ENCODE results near the gene NKX2-4.
"Not testable (repeated sequence)": the region's sequence is repeated elsewhere in the genome, so short reads cannot be mapped to it uniquely, and the experiment has no call there.

The NKX2-4 gene

DNA sequence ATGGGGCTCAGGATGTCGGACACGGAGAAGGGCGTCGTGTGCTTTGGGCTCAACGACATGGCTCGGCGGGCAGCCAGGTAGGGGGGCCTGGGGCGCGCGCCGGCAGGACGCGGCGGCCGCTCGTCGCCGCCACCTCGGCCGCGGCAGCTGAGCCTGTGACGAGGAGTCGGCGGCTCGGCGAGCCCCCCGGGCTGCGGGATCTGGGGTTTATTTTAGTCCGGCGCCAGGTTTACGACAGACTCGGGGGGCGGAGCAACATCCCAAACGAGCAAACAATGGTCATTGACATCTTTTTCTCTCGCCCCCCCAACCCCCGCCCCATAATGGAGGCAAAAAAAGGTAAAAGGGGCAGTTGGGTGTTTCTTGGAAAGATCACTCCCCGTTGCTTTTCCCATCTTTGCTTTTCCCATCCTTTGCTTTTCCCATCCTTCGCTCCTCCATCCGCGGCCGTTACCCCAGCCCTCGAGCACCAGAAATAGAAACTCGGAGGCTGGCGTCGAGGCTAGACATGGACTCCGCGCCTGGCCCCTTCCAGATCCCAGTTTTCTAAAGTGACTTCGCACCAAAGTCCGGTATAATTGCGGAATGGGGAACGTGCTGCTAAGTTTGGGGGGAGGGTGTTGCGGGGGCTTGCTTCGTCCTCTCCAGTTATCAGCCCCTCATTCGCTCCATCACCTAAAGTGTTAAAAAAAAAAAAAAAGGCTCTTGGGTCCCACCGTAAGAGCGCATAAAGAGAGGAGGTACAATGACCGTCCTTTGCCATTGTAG lies at the start of gene NKX2-4:
Gene NKX2-4, minus strand, starts transcription at position 186 of the 768 bp plus-strand sequence. Its CDS starts 127 bp downstream, at position 59.
- FAIRE-seq = no peak

DNA sequence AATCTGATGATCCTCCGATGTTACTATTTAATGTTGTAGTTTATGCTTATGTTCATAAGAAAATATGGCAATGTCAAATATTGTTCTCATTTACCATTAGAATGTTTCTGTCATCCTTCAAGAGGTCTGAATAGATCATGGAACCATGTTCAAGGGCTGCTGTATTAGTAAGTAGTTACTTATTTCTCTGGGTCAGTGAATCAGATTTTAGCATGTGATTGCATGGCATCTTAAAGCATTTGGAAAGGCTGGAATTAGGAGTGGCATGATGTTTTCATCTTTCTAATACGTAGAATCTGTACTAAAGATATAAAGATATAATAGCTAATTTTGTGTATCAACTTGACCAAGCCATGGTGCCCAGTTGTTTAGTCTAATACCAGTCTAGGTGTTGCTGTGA lies 40.5 kb upstream of the NKX2-4 start:
- no peak for FAIRE-seq

DNA sequence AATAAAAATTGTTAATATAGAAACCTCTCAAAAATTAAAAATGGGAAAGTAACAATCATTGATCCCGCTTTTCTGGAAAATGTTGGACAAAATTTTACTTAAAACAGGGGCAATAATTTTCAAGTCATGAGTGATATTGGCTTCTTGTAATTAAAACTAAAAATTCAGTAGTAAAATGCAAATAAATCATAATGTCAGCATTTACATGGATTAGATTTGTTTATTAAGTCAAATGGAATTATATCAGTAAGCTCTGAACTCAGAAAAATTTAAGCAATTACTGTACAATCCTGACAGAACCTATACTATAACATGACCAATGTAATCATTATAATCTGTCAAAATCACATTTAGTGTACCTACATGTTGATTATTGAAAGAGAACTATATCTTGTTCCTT lies 39.9 kb upstream of the NKX2-4 start:
- FAIRE-seq = no peak

DNA sequence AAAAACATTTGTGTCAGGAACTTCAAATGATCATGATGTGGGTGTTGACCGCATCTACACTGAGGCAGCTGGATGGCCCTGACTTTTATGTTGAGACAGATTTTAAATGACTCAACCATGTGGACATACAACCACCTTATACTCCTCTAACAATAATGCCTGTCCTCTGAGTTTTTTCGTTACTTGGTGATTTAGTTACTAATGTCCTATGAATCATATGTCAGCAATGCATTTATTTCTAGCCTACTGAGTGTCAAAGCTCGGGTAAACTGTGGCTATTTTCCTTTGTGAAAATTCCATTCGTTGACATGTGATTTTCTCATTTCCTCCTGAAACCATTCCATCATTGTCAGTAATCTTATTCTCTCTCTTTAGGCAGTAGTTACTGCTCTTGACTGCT lies 38.9 kb upstream of the NKX2-4 start:
- no peak for FAIRE-seq

DNA sequence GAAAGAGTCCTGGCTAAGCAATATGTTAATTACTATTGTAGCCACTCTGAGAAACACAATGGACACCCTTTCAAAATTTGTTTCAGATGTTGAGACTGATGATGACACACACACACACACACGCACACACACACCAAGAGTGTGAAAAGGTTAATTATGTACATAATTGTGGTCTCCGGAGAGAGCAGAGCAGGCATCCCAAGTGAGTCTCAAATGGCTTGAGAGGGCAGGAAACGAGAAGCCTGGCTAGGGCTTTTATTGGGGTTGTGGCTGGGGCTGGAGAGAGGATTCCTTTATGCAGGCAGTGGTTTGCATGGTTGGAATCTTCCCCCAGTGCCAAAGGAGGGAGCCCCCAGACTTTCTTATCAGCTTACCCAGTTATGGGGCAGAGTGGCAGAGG lies 38.2 kb upstream of the NKX2-4 start:
- no peak for FAIRE-seq

DNA sequence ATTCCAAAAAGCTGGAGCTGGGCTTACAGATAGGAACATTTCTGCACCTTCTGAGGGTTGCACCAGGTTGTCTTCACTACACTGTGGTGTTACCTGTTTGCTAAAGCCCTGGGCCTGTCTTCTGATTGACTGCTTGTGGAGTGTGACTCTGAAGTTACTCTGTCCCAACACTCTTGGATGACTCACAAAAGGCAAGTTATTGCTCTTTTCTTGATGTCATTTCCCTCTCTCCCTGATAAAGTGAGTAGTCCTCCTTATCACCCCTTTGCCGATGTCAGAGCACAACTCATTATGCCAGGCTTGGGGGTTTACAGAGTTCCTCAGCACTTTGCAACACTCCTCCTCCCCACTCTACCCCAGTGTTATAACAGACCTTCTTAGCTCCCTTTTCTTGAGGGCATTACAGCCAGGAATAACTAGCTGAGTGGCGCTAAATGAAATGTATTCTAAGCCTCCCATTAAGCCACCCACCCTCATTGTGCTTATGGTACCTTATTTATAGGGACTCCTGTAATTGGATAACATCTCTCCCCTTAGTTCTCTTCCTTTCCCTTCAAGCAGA lies 36.1 kb upstream of the NKX2-4 start:
- no peak for FAIRE-seq

DNA sequence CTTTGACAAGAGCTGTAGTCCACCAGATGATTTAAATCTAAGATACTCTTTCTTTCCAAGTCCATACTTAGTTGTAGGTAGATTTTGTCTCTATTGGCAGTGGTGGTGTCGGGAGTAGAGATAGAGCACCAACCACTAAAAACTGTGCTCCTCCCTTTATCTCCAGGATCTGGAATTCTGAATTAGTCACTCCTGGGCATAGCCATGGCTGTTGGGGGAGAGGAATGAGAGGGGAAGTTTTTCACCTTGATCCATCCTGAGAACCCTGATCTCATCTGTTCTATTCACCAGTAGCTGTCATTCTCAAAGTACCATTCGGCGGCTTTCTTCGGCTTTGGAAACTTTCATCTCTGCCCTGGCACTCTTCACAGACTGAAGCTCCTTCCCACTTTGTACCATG lies 35.6 kb upstream of the NKX2-4 start:
- no peak for FAIRE-seq

DNA sequence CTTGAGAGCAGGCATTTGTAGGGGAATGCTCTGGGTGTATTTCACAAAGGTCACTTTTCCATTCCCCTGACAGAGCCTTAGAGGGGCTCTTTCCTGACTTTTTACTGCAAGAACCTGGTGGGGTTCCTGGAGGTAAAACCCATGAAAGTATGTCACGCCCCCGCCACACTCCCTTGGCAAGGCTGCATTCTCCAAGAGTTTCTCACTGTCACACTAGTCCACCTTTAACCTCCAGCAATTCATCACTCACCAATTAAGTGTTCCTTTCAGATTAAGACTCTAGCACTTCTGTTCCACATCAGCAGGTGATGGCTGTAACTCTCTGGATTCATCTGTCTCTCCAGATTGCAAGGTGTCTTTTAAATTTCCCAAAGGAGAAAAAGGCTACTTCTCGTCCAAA lies 32.7 kb upstream of the NKX2-4 start:
- FAIRE-seq = no peak

DNA sequence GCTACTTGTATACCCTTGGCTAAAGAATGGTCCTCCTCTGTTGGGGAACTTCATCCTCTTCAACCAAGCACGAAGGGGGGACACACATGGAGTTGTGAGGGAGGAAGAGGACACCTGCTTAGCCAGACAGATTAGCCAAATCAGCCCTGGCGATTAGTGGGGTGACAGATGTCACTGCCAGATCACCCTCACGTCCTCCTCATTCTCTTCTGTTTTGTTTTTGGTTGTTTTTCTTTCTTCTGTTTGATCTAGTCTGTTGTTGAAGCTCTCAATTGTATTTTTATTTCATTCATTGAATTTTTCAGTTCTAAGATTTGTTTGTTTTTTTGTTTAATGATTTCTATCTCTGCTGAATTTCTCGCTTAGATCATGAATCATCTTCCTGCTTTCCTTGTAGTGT lies 27.5 kb upstream of the NKX2-4 start:
- no peak for FAIRE-seq

DNA sequence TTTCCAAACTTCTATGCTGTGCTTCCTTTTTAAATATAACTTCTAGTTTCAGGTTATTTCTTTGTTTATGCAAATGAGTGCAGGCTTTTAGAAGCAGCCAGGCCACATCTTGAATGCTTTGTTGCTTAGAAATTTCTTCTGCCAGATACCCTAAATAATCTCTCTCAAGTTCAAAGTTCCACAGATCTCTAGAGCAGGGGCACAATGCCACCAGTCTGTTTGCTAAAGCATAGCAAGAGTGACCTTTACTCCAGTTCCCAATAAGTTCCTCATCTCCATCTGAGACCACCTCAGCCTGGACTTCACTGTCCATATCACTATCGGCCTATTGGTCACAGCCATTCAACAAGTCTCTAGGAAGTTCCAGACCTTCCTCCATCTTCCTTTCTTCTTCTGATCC lies 26.4 kb upstream of the NKX2-4 start:
- FAIRE-seq = not testable (repeated sequence)

DNA sequence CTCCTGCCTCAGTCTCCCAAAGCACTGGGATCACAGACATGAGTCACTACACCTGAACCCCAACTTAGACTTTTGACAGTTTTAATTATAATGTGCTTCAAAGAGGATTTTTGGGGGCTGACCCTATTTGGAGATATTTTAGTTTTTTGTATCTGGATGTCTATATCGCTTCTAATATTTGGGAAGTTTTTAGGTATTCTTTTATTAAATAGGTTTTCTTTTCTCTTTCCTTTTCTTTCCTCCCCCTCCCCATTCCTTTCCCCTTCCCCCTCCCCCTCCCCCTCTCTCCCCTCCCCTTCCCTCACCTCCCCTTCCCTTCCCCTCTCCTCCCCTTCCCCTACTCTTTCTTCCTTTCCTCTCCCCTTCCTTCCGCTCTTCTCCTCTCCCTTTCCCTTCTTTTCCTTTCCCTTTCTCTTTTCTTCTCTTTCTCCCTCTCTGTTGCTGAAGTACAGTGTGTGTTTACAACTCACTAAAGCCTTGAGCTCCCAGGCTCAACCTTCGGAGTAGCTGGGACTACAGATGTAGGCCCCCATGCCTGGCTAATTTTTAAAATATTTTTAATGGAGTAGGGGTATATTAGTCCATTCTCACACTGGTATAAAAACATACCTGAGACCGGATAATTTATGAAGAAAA lies 24.4 kb upstream of the NKX2-4 start:
- no peak for FAIRE-seq

DNA sequence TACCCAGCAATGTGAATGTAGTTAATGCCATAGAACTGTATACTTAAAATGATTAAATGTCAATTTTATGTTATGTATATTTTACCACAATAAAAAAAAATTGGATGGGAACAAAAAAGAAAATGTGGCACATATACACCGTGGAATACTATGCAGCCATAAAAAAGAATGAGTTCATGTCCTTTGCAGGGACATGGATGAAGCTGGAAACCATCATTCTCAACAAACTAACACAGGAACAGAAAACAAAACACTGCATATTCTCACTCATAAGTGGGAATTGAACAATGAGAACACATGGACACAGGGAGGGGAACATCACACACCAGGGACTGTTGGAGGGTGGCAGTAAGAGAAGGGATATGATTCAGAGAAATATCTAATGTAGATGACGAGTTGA lies 21.8 kb upstream of the NKX2-4 start:
- not testable (repeated sequence) for FAIRE-seq

DNA sequence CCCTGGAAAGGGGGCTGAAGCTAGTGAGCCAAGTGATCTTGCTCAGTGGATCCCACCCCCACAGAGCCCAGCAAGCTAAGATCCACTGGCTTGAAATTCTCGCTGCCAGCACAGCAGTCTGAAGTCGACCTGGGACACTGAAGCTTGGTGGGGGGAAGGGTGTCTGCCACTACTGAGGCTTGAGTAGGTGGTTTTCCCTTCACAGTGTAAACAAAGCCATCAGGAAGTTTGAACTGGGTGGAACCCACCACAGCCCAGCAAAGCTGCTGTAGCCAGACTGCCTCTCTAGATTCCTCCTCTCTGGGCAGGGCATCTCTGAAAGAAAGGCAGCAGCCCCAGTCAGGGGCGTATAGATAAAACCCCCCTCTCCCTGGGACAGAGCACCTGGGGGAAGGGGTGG lies 16.7 kb upstream of the NKX2-4 start:
- FAIRE-seq = not testable (repeated sequence)

DNA sequence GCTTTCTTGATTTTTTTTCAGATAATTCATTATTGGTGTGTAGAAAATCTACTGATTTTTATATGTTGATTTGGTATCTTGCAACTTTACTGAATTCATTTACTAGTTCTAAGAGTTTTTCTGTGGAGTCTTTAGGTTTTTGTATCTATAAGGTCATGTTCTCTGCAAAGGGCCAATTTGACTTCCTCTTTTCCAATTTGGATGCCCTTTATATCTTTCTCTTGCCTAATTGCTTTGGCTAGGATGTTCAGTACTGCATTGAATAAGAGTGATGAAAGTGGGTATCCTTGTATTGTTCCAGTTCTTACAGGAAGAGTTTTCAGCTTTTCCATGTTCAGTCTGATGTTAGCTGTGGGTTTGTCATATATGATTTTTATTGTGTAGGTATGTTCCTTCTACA lies 14.4 kb upstream of the NKX2-4 start:
- FAIRE-seq = no peak

DNA sequence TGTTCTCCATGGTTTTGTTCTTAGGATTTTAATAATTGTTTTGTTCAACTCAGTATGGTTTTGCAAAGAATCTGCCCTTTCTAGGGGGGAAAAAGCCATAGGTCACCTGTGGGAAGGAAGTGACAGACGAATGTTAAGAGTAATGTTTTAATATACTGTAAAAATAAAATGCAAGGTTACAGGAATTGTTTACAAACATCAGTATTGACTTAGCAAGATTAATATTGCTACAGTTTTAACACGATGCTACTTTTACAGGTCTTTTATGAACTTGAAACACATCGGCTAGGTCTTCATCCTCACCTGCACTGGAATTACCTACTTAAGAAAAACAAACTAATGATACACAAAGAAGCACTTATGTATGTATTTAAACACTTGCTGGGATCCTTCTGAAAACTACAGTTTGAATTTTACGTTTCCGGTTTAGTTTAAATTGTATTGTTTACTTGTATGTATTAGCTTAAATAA lies 1.7 kb upstream of the NKX2-4 start:
- FAIRE-seq = no peak

DNA sequence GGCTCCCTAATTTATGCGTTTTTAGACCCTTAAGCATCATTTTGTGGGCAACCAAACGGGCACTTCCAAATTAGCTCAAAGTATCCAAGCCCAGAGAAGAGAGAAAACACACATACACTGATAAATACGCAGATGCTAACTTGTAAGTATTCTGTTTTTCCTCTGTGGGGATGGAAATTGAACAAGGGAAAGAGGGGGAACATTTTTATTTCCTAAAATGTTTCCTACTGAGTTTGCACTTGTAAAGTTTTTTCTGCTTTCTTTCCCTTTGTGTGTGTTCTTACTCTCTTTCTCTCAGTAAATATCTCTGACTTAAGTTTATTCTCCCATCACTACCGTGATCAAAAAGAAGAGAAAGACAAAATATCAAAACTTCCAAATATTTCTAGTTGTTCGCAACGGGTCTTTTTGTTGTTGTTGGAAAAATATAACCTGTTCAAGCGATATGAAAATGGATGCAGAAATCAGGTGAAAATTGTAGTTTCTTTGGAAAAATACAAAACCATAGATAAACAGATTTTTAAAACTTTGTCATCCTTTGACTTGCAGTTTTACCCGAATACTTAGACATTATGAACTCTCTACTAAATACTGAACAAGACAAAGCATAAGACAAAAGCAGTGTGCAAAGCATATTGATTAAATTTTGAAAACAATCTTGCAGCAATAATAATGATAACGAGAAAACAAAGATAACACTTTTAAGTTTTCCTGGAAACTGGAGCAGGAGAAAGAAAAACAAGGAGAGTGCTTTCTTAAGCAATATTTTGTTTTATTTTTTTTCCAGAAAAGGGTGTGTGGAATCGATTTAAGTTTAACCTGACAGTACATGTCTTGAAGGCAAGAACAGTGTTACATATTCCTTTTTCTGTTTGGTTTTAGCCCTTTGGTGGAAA lies 1.0 kb upstream of the NKX2-4 start:
- no peak for FAIRE-seq

DNA sequence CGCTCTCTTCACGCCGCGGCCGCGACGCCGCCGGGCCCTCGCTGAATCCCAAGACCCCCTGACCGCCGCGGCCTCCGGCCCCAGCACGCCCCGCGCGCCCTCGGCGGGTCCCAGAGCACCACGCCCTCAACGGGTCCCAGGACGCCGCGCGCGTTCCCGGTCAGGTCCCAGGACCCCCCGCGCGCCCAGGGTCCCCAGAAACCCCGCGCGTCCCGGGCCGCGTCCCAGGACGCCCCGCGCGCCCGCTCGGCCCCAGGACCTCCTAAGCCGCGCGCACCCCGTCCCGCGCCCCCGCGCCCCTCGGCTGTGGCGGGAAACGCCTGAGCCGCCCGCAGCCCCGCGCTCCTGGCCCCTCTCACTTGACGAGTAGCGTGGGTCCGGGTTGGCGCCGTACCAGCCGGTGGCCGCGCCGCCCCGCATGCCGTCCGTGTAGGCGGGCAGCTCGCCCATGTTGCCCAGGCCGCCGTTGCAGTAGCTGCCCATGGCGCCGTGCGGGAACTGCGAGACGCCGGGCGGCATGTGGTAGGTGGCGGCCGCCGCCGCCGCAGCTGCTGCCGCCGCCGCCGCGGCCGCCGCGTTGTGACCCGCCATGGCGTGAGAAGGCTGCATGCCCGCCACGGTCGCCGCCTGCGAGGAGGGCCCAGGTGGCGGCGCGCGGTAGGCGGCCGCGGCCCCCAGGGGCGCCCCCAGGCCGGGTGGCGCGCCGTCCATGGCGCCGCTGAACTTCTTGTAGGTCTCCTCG lies 556 bp downstream of the NKX2-4 start:
- FAIRE-seq = no peak

DNA sequence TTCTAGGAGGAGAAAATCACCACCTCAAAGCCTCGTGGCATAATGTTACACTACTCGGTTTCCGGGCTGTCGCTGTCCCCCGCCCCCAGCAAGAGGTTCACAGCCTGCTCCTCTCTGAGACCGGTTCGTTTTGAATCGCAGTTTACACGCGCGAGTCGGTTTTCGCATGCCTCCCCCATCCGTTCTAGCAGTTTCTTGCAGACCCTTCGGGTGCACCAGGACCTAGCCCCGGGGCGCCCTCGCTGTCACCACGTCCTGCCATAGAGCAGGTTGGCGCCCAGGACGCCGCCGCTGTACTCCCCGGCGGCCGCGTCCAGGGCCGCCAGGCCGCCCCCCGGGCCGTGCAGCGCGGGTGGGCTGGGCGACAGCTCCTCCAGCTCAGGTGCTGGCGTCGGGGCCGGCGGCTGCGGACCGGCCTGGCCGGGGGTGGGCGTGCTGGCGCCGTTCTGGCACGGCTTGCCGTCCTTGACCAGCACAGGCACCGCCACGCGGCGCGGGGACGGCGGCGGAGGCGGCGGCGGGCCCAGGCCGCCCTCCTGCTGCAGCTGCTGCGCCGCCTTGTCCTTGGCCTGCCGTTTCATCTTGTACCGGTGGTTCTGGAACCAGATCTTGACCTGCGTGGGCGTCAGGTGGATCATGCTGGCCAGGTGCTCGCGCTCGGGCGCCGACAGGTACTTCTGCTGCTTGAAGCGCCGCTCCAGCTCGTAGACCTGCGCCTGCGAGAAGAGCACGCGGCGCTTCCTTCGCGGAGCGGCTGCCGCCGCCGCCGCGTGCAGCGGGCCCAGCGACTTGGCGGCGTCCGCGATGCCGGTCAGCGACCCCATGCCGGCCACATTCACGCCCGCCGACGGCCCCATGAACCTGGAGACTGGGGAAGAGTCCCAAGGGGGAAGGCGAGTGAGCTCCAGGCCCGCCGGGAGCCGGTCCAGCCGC lies 1.4 kb downstream of the NKX2-4 start:
- no peak for FAIRE-seq

DNA sequence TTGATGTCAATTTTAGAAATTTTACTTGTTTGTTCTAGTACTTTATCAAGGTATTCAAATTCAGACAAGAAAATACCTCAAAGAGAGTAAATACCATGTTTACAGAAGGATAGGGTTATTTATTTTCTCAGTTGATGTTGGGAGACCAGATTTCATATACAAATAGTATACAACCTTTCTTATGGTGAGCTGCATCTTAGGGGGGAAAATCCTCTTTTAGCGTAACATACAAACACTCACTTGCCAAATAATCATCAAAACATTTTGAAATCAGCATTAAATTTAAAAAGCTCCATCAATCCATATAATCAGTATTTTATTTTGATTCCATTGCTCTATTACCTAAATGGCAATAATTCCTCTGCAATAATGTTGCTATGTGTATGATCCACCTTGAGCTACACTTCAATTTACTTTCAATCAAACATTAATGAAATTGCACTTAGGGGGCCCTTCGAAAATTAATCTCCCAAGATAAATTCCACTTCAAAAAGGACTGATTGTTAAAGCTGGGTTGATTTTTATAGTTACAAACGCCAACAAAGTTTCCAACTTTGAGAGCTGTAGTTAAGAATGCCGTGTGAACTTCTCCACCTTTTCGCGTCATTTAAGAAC lies 2.2 kb downstream of the NKX2-4 start:
- no peak for FAIRE-seq

DNA sequence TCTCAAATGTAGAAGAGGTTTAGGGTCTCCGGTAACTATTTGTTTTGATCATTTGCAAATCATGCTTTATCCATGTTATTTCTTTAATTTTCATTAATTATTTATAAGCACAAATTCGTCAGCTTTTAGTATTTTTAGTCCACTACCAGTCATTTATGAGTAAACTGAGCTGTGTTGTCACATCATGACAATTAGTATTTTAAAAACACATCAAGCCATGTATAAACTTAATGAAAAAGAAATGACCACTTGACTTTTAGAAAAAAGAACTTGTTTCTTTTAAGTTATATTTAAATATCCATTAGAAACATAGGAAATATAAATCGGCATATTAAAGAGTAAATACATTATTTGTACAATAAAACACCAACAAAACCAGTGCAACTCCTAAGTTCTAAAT lies 2.8 kb downstream of the NKX2-4 start:
- FAIRE-seq = peak; percentile 63

Data from A204.1 (cell line).